ENCODE results near the gene RNF151. TPM values are rescaled to one million over a fixed set of nuclear protein-coding genes. Genes with fewer than 3 reads are reported as not detected.
"Not testable (repeated sequence)": the region's sequence is repeated elsewhere in the genome, so short reads cannot be mapped to it uniquely, and the experiment has no call there.

RNF151 gene
- total RNA-seq, 2 experiments from 2014 or later: not detected

DNA sequence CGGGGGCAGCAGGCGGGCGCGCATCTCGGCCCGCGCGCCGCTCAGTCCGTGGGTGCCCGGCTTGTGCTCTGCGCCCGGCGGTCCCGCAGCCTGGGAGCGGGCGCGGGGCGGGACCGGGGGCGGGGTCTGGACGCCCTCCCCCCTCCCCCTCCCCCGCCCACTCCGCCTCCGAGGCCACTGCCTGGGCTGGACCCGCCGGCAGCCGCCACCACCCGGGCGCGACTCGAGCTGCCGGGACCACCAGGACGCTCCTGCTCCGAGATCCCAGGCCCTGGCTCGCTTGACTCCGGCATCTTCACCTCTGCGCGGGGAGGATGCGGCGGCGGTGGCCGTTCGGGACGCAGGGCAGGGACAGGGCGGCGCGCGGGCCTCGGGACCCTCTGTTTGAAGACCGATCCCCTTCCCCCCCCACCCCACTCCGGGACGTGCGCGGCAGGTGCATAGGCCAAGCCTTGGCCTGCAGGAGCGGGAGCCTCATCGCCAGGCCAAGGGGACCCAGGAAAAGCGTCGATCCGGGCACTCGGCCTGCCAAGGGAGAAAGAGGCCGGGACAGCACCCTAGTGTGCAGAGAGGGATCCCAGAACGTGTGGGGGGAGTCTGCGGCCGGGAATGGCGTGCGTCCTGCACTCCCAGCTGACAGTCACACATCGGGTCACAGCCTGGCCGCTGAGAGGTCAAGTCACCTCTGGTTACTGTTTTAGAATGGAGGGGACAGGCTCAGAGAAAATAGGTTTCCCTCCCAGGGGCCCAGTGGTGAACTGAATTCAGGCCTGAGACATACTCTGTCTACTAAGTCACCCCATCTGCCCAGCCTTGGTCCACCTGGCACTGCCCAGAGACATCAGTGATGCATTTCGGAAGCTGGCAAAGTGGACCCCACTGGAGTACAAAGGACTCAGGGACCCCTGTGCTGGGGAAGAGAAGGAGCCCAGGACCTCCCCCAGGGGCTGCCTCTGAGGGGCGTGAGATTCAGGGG, 48.0 kb upstream of the RNF151 start, which contains the start of gene HS3ST6:
TSS of gene HS3ST6 (minus strand) at position 65 of the 976 bp plus-strand sequence. CDS start 92 bp downstream, outside the sequence.
- CTCF ChIA-PET: no interaction called here
- POLR2A ChIA-PET: no interaction called here
- TF ChIP-seq CTCF (IDR thresholded peaks at IDR 0.05): no peak
- H3K4me1 Mint-ChIP-seq (ENCODE audit: low read depth): no peaks in the 10 kb centered on the region
- peaks cover 58% of the 10 kb centered on the region for H3K27me3 Mint-ChIP-seq
- Histone ChIP-seq H3K4me1 (ENCODE audit: insufficient read depth, low read length) (peaks cover 10% of the 10 kb centered on the region), H3K36me3 (ENCODE audit: insufficient read depth, low read length) (no peaks in the 10 kb centered on the region), H3K9me3 (ENCODE audit: control insufficient read depth in 1 of 2, insufficient read depth in 1 of 2, low read length in 2 of 2) (peaks cover 0 to 38% of the 10 kb centered on the region in 2 experiments), H3K27me3 (ENCODE audit: control insufficient read depth in 1 of 2, insufficient read depth in 2 of 2, low read length in 2 of 2) (peaks cover 49 to 73% of the 10 kb centered on the region in 2 experiments), H3K4me3 (ENCODE audit: low read length) (no peak within 1 kb of the TSS), H3K27ac (ENCODE audit: low read depth in 1 of 2, low read length in 2 of 2) (no peak within 1 kb of the TSS)
- ATAC-seq (ENCODE audit: poor library complexity) (no peak), DNase-seq (no peak)
- no peak within 1 kb of the TSS for H3K27ac Mint-ChIP-seq
- intact Hi-C loops (cut with DNase I, micrococcal nuclease): no loop called here
- no peaks in the 10 kb centered on the region for H3K36me3 Mint-ChIP-seq (ENCODE audit: low read depth)
- no peak within 1 kb of the TSS for H3K4me3 Mint-ChIP-seq
- no peaks in the 10 kb centered on the region for H3K9me3 Mint-ChIP-seq

GRCh38 chr16:1919327-1919998, 47.2 kb upstream of the RNF151 start:
- no peak overlapping the region for H3K4me3 ChIP-seq (ENCODE audit: low read length)
- H3K9me3 ChIP-seq (ENCODE audit: control insufficient read depth in 1 of 2, insufficient read depth in 1 of 2, low read length in 2 of 2): peaks cover 0 to 42% of the 10 kb centered on the region in 2 experiments
- ChIA-PET POLR2A (no interaction called here), CTCF (no interaction called here)
- Mint-ChIP-seq H3K9me3 (no peaks in the 10 kb centered on the region), H3K27me3 (peaks cover 66% of the 10 kb centered on the region), H3K4me1 (ENCODE audit: low read depth) (no peaks in the 10 kb centered on the region), H3K4me3 (no peak overlapping the region), H3K27ac (no peak overlapping the region), H3K36me3 (ENCODE audit: low read depth) (no peaks in the 10 kb centered on the region)
- H3K27ac ChIP-seq (ENCODE audit: low read depth in 1 of 2, low read length in 2 of 2): no peak overlapping the region
- ATAC-seq (ENCODE audit: poor library complexity) (no peak), DNase-seq (no peak)
- no peak for TF ChIP-seq CTCF (IDR thresholded peaks at IDR 0.05)
- intact Hi-C loops (cut with DNase I, micrococcal nuclease): no loop called here
- peaks cover 14% of the 10 kb centered on the region for H3K4me1 ChIP-seq (ENCODE audit: insufficient read depth, low read length)
- peaks cover 52 to 72% of the 10 kb centered on the region in 2 experiments for H3K27me3 ChIP-seq (ENCODE audit: control insufficient read depth in 1 of 2, insufficient read depth in 2 of 2, low read length in 2 of 2)
- H3K36me3 ChIP-seq (ENCODE audit: insufficient read depth, low read length): no peaks in the 10 kb centered on the region

GRCh38 chr16:1920122-1920521, 46.5 kb upstream of the RNF151 start:
- CTCF ChIA-PET; POLR2A ChIA-PET; H3K9me3 Mint-ChIP-seq; intact Hi-C loops (cut with DNase I, micrococcal nuclease); H3K4me3 Mint-ChIP-seq; H3K4me1 Mint-ChIP-seq (ENCODE audit: low read depth); DNase-seq; H3K27ac ChIP-seq (ENCODE audit: low read depth in 1 of 2, low read length in 2 of 2); H3K27ac Mint-ChIP-seq; H3K36me3 Mint-ChIP-seq (ENCODE audit: low read depth); ATAC-seq (ENCODE audit: poor library complexity); H3K4me3 ChIP-seq (ENCODE audit: low read length); H3K36me3 ChIP-seq (ENCODE audit: insufficient read depth, low read length): not testable (repeated sequence)
- peaks cover 0 to 42% of the 10 kb centered on the region in 2 experiments for H3K9me3 ChIP-seq (ENCODE audit: control insufficient read depth in 1 of 2, insufficient read depth in 1 of 2, low read length in 2 of 2)
- peaks cover 68% of the 10 kb centered on the region for H3K27me3 Mint-ChIP-seq
- H3K4me1 ChIP-seq (ENCODE audit: insufficient read depth, low read length): peaks cover 14% of the 10 kb centered on the region
- H3K27me3 ChIP-seq (ENCODE audit: control insufficient read depth in 1 of 2, insufficient read depth in 2 of 2, low read length in 2 of 2): peaks cover 51 to 72% of the 10 kb centered on the region in 2 experiments
